ENCODE measurements around the gene SLIT1.
"Not testable (repeated sequence)": the region's sequence is repeated elsewhere in the genome, so short reads cannot be mapped to it uniquely, and the experiment has no call there.

SLIT1 gene

GRCh38 chr10:97038688-97039087 is 147.1 kb downstream of the SLIT1 start:
- DNase-seq: no peak

GRCh38 chr10:97037365-97038361 is 148.1 kb downstream of the SLIT1 start:
- DNase-seq: peak; percentile 38

GRCh38 chr10:97034958-97035769 is 150.6 kb downstream of the SLIT1 start:
- DNase-seq: no peak

DNA sequence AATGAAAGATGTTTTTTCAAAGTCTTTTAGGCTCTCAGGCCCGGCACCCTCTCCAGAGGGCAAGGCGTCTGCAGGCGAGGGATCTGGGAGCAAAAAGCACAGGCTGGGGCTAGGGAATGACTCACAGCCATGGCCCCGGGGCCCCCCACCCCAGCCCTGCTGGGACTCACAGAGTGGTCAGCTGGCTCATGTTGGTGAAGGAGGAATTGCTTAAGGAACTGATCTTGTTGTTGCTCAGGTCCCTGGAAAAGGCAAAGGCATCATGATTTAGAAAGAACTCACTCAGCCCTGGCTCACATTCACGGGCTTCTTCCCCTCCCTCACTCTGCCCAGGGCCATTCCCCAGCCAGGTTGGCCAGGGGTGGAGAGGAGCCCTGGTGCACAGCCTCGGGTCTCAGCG is 151.5 kb downstream of the SLIT1 start:
- no peak for DNase-seq

- not testable (repeated sequence) for DNase-seq
Observed at GRCh38 chr10:97033841-97034240, 151.9 kb downstream of the SLIT1 start.

DNA sequence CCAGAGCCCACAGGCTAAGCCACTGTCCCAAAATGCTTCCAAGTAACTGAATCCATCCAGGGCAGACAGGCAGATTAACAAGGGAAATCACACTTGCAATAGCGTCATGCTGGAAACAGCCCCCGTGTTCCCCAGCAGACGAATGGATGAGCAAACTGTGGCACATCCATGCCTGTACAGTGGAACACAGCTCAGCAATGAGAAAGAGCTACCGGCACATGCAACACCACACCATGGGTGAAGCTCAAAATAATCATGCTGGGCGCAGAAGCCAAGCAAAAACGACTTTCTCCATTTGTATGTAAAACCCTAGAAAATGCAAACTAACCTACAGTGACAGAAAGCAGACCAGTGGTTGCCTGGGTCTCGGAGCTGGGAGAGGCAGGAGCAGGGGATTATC is 153.1 kb downstream of the SLIT1 start:
- no peak for DNase-seq

- DNase-seq: no peak
Observed at GRCh38 chr10:97031459-97031858, 154.3 kb downstream of the SLIT1 start.

- DNase-seq: no peak
Observed at GRCh38 chr10:97030894-97031293, 154.9 kb downstream of the SLIT1 start.

DNA sequence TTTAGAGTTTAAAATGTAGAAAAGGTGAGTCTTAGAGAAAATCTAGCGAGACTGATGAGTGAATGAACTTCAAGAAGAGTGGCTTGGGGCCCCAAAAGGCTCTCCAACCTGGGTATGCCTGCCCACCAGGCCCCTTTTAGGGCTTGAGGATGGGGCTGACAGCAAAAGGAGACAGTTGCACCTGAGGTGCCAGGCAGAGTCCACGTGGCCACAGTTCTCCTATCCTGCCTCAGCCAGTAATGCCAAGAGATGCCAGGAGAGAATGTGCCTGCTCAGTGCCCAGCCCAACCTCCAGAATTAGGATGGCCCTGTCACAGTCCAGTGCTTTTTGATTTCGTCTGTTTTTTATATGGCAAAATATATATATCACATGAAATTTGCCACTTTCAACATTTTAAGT is 156.5 kb downstream of the SLIT1 start:
- no peak for DNase-seq

DNA sequence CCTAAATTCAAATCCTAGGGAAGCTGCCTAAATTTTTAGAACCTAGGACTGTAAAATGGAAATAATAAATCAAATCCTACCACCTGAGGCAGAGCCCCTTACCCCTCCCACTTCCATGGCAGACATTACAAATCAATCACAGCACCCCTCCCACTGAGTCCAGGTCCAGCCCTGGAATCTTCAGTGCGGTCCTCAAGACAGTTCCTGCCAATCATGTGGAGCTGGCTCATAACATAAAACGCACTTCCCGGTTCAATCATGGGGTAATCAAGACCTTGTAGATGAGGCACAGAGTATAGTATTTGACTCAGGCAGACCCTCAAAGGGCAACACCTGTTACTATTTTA is 157.0 kb downstream of the SLIT1 start:
- no peak for DNase-seq

DNA sequence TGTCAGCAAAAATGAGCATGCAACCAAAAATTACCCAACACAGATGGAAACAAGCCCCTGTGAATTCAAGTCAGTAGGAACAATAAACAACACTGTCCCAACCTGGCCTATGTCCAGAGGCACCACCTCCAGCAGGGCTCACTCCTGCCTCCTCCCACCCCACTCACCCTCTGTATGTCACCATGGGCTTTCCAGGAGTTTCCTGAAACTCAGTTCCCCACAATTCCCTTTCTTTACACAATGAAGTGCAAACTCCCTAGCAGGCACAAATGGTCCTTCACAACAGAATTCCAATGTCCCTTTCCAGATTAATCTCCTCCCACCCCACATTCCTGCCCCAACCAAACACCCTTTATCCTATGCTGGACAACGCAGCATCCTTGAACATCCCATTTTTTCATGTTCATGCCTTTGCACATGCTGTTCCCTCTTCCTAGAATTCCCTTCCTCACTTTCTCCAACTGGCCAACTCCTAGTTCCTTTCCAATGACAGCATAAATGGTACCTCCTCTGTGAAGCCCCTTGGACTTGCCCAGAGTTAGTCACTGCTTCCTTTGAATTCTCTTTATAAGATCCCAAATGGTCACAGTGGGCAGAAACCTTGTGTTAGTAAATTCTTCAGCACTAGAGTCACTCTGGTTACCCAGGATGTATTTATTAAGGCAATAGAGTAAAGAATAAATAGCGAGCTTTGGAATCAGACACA is 157.5 kb downstream of the SLIT1 start:
- DNase-seq: no peak

GRCh38 chr10:97025613-97026242 is 160.0 kb downstream of the SLIT1 start:
- no peak for DNase-seq

- no peak for DNase-seq
Observed at GRCh38 chr10:97024168-97025073, 161.3 kb downstream of the SLIT1 start.

DNA sequence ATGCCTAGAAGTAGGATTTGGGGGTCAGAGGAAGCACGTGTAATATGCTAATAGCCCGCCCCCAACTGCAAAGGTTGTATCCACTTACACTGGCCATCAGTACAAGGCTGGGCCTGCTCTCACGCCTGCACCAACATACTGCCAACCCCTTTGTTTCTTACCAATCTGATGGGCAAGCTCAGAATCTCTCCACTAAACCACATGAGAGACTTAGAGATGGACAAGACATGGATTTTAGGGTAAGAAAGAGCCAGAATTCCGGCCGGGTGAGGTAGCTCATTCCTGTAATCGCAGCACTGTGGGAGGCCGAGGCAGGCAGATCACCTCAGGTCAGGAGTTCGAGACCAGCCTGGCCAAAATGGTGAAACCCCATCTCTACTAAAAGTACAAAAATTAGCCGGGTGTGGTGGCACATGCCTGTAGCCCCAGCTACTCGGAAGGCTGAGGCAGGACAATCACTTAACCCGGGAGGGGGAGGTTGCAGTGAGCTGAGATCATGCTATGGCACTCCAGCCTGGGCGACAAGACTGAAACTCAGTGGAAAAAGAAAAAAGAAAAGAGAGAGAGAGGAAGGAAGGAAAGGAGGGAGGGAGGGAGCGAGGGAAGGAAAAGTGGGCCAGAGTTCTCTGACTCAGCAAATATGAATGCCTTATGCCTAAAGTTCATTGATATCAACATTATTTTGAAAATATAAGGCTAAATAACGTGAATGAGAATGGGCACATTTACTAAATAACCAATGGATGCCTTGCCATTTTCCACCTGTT is 162.2 kb downstream of the SLIT1 start:
- no peak for DNase-seq

- DNase-seq: no peak
Observed at GRCh38 chr10:97022616-97023015, 163.1 kb downstream of the SLIT1 start.

DNA sequence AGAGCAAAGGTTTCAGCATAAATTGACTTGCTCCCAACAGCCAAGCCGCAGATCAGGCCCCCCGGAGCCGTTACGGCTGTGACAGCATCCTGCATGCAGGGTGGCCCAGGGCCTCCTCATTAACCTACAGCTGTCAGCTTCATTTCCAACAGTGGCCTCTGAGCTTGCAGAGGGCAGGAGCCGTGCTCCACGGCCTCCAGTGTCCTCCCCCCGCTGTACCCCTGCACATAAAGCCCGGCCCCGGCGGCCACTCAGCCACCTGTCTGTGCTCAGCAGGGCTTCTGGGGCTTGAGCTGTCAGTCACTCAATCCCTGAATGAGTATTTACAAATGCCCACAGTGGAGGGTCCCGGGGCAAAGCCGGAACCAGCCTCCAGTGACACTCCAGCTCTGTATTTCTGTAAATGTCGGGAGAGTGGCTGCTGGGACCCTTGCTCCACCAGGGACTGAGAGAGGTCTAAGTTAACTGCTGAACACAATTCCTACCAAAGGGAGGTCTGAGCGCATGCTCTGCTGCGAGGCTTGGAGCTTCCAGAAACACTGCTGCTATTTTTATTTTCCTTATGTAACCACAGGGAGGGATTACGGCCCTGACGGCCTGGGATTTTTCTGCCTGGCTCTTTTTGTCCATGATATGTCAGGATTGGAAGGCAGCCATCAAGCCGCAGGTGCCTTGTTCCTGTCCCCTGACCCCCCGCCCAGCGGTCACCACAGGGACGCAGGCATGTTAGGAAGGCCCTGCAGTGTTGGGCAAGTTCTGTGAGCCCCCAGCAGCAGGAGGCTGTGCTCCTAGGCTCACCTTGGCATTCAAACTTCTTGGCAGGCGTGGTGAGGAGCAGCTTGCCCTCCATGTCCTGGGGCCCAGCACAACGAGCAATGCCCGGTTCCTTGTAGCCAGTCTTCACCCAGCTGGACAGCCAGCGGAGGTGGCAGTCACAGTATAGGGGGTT is 165.0 kb downstream of the SLIT1 start:
- no peak for DNase-seq

- no peak for DNase-seq
Observed at GRCh38 chr10:97019213-97019844, 166.4 kb downstream of the SLIT1 start.

- DNase-seq: no peak
Observed at GRCh38 chr10:97018251-97019212, 167.2 kb downstream of the SLIT1 start.
